ENCODE measurements around the gene TLK2.
"Not testable (repeated sequence)": the region's sequence is repeated elsewhere in the genome, so short reads cannot be mapped to it uniquely, and the experiment has no call there.

DNA sequence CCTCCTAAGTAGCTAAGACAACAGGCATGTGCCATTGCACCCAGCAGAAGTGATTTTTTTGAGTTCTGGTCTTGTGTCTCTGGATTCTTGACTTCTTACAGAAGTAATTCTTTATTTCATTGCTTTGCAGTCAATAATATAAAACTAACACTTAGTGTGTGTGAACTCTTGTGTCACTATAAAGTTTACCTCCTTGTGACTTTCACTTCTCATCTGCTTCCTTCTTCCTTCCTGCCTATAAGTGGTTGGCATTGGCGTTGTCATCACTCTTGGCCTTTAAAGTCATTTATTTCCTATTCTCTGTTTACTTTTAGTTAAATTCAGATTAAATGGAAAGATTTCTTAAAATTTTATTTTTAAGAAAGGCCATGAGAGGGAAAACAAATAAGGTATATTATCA lies 12.4 kb downstream of the TLK2 start:
- TF ChIP-seq, protein P1, sequence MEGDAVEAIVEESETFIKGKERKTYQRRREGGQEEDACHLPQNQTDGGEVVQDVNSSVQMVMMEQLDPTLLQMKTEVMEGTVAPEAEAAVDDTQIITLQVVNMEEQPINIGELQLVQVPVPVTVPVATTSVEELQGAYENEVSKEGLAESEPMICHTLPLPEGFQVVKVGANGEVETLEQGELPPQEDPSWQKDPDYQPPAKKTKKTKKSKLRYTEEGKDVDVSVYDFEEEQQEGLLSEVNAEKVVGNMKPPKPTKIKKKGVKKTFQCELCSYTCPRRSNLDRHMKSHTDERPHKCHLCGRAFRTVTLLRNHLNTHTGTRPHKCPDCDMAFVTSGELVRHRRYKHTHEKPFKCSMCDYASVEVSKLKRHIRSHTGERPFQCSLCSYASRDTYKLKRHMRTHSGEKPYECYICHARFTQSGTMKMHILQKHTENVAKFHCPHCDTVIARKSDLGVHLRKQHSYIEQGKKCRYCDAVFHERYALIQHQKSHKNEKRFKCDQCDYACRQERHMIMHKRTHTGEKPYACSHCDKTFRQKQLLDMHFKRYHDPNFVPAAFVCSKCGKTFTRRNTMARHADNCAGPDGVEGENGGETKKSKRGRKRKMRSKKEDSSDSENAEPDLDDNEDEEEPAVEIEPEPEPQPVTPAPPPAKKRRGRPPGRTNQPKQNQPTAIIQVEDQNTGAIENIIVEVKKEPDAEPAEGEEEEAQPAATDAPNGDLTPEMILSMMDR (IDR thresholded peaks at IDR 0.05) = not testable (repeated sequence)
- not testable (repeated sequence) for TF ChIP-seq POLR2A (IDR thresholded peaks at IDR 0.05)

All from thyroid gland (tissue), 4 donors.